GM10266 (cell line): ENCODE measurements around the gene ASB4.

Experiments used
- DNase-seq: peaks from one replicate; pipeline ENCODE4 v3.0.0; 2012; ENCODE audit errors: extremely low spot score
- CTCF ChIP-seq: IDR thresholded peaks from 2 replicates; pipeline ENCODE4 v1.5.1; 2012; ENCODE audit warnings: mild to moderate bottlenecking, low read depth; ENCODE audit not compliant: control insufficient read depth, insufficient read depth; ENCODE audit errors: missing control alignments

The ASB4 gene

GRCh38 chr7:95539426-95539825 lies 53.7 kb downstream of the ASB4 start:
- no peak for DNase-seq
- no peak for TF ChIP-seq CTCF

DNA sequence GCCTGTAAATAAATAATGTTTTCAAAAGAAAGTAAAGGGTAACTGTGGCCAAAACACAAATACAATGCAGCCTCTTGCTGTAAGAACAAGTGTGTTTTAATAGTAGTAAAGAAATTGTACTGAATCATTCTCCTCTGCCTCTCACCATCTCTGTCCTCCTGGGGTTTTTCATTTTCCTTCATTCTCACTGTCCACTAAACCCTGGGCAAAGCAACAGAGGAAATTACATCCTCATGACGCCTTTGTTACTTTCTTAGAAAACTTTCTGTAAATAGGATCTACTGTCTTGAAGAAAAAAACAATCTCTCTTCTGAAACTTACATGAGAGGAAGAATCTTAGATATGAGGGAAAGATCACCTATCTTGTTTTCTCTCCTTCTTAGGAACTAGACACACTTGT lies 54.6 kb downstream of the ASB4 start:
- TF ChIP-seq CTCF: no peak
- DNase-seq: no peak

DNA sequence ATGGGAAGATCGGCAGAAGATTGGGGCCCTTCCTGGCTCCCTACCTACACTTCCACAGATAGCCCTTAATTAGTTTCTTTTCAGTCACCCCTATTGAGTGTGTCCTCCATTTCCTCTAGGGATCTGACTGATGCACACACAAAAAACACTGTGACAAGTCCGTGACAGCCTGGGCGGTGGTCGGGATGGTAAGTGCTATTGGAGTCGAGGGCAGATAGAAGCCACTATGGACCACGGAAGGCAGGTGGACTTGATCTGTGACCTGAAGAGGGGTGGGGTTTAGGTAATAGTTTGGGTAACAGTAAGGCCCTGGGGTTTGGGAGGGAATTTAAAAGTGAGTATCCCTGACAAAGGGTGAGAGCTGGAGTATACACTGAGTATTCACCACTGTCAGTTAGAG lies 57.6 kb downstream of the ASB4 start:
- DNase-seq: no peak
- no peak for TF ChIP-seq CTCF

DNA sequence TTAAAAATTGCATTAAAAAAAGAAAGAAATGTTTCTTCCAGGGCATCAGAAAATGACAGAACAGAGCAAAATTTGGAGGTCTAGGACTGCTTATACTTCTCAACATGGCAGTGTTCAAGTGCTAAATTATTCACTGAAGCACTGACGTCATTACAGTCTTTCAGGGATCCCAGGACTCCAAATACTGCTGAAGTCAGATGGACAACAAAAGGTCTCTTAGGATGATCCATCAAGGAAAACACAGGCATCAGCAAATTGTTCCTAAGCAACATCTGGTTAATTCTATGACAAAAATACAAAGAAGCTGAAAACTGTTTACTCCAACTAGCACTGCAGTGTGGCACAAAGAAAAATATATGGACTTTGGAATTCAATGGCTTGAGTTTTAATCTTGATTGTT lies 58.4 kb downstream of the ASB4 start:
- DNase-seq: no peak
- TF ChIP-seq CTCF: no peak

GRCh38 chr7:95545007-95545615 lies 59.4 kb downstream of the ASB4 start:
- no peak for DNase-seq
- TF ChIP-seq CTCF: peak; percentile 35

DNA sequence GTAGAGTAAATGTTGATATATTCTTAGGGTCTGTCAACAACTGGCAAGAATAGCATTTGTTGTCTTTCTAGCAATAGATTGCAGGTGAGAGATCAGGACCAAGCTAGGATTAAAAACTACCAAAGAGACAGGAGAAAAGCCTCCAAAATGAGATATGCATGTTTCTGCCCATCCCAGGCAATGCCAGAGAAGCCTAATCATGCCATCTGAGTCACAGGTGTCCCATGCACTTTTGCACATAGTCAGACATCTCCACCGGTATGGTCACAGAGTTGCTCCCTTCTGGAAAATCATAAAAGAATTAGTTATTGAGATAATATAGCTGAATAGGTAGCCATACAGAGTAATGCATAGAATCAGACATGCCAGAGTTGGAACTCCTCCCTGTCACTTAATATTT lies 59.9 kb downstream of the ASB4 start:
- TF ChIP-seq CTCF: no peak
- DNase-seq: no peak

DNA sequence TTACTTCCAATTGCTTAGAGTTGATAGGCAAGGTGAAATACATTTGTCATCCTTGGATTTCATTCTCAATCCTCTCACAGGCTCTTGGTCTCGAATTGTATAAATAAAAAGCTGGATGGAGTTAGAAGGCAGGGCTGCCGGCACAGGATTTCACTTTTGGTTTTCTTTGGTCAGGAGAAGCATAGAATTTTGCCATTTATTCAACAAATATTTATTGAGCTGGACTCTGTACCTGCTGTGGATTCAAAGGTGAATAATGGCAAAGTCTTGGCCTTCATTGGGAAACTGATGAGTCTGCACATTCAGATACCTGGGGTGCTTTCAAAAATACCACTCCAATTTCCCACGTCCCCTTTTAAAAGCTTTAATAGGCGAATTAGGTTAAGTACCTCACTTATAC lies 60.9 kb downstream of the ASB4 start:
- TF ChIP-seq CTCF: no peak

More for the DNA sequence above, 60.9 kb downstream of the ASB4 start:
- no peak for DNase-seq
